Panc1 (cell line): ENCODE measurements around the gene KRTAP2-1. TPM values are rescaled to one million over a fixed set of nuclear protein-coding genes. Genes with fewer than 3 reads are reported as not detected.

ENCODE experiments used
- ATAC-seq: fragments of 200-7000 bp; cut with Tn5 transposase; 2 replicates; pipeline ENCODE4 v1.9.1; 2020; ENCODE audit warnings: mild to moderate bottlenecking, moderate library complexity
- BruUV-seq: library from RNA; stranded (reverse); fragments of 400-500 nt; replicated peaks from 2 replicates; lab custom pipeline; 2021; lab: Mats Ljungman, UMichigan
- CTCF ChIA-PET: fragments of 300-600 bp; sonication (Branson Sonifier 250); formaldehyde crosslinking; loops from one replicate; lab custom pipeline; 2022; ENCODE audit warnings: antibody characterized with exemption; lab: Charles Lee
- POLR2A ChIA-PET: fragments of 300-600 bp; sonication (Branson Sonifier 250); formaldehyde crosslinking; loops from one replicate; lab custom pipeline; 2022; ENCODE audit warnings: antibody characterized with exemption; lab: Charles Lee
- DNase-seq: peaks from one replicate; pipeline ENCODE4 v3.0.0-alpha.2; 2010; ENCODE audit warnings: low read depth, low spot score
- H3K27ac ChIP-seq: 2 replicates; pipeline ENCODE4 v1.5.1; 2011; ENCODE audit warnings: mild to moderate bottlenecking, low read length, inconsistent platforms
- H3K27me3 ChIP-seq: fragments of 200-500 bp; sonication (Bioruptor generic); 2 replicates; pipeline ENCODE4 v1.6.0; 2014; ENCODE audit warnings: low read length, inconsistent platforms; ENCODE audit not compliant: control insufficient read depth, insufficient read depth
- H3K36me3 ChIP-seq: fragments of 200-500 bp; sonication (Bioruptor generic); 2 replicates; pipeline ENCODE4 v1.5.1; 2014; ENCODE audit warnings: inconsistent platforms, mild to moderate bottlenecking, low read length, moderate library complexity; ENCODE audit not compliant: control insufficient read depth, insufficient read depth
- H3K4me1 ChIP-seq: 2 replicates; pipeline ENCODE4 v1.5.1; 2011; ENCODE audit warnings: inconsistent platforms, mild to moderate bottlenecking, low read length, moderate library complexity; ENCODE audit not compliant: control insufficient read depth, insufficient read depth
- H3K4me3 ChIP-seq, 2 experiments: 2 replicates each; pipeline ENCODE4 v1.5.1; 2011 to 2012; ENCODE audit warnings: low read depth in 2 of 2, low read length in 2 of 2, mild to moderate bottlenecking in 2 of 2, inconsistent platforms in 1 of 2, moderate library complexity in 1 of 2
- H3K9me3 ChIP-seq: fragments of 200-500 bp; sonication (Bioruptor generic); 2 replicates; pipeline ENCODE4 v1.5.1; 2014; ENCODE audit warnings: low read depth, mild to moderate bottlenecking, inconsistent platforms, low read length, moderate library complexity; ENCODE audit not compliant: control insufficient read depth, insufficient read depth
- POLR2AphosphoS5 ChIP-seq: IDR thresholded peaks from 2 replicates; pipeline ENCODE4 v1.6.1; 2012; ENCODE audit warnings: mild to moderate bottlenecking, low read depth, low read length, moderate library complexity
- SIN3A ChIP-seq: IDR thresholded peaks from 2 replicates; pipeline ENCODE4 v1.6.1; 2012; ENCODE audit warnings: low read depth, mild to moderate bottlenecking, low read length, moderate library complexity, borderline replicate concordance; ENCODE audit not compliant: insufficient read depth
- TCF7L2 ChIP-seq: IDR thresholded peaks from 2 replicates; pipeline ENCODE4 v1.6.1; 2011; ENCODE audit warnings: mild to moderate bottlenecking, low read depth, low read length, inconsistent platforms
- in situ Hi-C: cut with HindIII; loops from 2 replicates; pipeline ENCODE4 v1.10.0; 2016; ENCODE audit warnings: low sequenced_read_pairs, low pct_unique_long_range_greater_than_20kb
- intact Hi-C: fragments of 100-400 bp; cut with micrococcal nuclease; formaldehyde crosslinking; loops from one replicate; pipeline ENCODE4 v1.10.0; 2022; ENCODE audit not compliant: unreplicated experiment
- total RNA-seq: library from RNA; stranded (reverse); gene quantifications from one replicate; pipeline ENCODE4 v1.2.1, GENCODE V29; 2021; ENCODE audit not compliant: unreplicated experiment
- TF ChIP-seq, protein P1 (sequence below): fragments of 450-650 bp; IDR thresholded peaks from 2 replicates; pipeline ENCODE4 v1.5.1; 2017; ENCODE audit warnings: mild to moderate bottlenecking
- TF ChIP-seq, protein P2 (sequence below), 2 experiments: IDR thresholded peaks; 2 replicates each; pipeline ENCODE4 v1.6.1; 2011 to 2012; ENCODE audit warnings: low read depth in 2 of 2, control low read depth in 1 of 2, low read length in 1 of 2, mild to moderate bottlenecking in 1 of 2, moderate library complexity in 1 of 2; ENCODE audit not compliant: insufficient read depth in 1 of 2

The KRTAP2-1 gene
- total RNA-seq, 1 experiment from 2014 or later, result not detected

DNA sequence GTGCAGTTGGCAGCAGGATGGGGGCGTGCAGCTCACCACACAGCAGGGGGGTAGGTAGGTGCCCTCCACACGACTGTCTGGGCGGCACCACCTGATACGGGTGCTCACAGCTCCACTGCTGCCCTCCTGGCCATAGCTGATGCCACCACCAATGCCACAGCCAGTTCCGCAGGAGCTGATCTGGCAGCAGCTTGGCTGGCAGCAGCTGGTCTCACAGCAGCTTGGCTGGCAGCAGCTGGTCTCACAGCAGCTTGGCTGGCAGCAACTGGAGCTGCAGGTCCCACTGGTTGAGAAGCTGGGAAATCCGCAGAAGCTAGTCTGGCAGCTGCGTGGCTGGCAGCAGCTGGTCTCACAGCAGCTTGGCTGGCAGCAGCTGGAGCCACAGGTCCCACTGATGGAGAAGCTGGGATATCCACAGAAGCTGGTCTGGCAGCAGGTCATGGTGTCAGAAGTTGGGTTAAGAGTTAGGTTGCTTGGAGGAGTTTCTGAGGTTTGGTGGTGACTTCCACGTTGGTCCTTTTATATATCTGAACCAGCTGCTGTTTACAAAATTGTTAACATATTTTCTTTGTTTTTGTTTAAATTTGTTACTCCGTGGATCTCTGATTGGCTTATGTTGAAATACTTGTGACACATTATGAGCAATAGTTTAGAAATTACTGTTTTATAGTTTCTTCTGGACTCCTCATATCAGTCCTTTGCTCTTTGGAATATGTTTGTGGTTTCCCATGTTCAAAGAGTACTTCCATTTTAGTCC, 20.2 kb downstream of the KRTAP2-1 start, which contains the start of gene KRTAP1-5:
TSS of gene KRTAP1-5 (minus strand) at position 494 of the 757 bp plus-strand sequence. CDS start at position 441, 53 bp downstream.
- no TSS peak for BruUV-seq
- TF ChIP-seq, protein P1, sequence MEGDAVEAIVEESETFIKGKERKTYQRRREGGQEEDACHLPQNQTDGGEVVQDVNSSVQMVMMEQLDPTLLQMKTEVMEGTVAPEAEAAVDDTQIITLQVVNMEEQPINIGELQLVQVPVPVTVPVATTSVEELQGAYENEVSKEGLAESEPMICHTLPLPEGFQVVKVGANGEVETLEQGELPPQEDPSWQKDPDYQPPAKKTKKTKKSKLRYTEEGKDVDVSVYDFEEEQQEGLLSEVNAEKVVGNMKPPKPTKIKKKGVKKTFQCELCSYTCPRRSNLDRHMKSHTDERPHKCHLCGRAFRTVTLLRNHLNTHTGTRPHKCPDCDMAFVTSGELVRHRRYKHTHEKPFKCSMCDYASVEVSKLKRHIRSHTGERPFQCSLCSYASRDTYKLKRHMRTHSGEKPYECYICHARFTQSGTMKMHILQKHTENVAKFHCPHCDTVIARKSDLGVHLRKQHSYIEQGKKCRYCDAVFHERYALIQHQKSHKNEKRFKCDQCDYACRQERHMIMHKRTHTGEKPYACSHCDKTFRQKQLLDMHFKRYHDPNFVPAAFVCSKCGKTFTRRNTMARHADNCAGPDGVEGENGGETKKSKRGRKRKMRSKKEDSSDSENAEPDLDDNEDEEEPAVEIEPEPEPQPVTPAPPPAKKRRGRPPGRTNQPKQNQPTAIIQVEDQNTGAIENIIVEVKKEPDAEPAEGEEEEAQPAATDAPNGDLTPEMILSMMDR, result no peak
- TF ChIP-seq SIN3A, result no peak
- TF ChIP-seq, protein P2, sequence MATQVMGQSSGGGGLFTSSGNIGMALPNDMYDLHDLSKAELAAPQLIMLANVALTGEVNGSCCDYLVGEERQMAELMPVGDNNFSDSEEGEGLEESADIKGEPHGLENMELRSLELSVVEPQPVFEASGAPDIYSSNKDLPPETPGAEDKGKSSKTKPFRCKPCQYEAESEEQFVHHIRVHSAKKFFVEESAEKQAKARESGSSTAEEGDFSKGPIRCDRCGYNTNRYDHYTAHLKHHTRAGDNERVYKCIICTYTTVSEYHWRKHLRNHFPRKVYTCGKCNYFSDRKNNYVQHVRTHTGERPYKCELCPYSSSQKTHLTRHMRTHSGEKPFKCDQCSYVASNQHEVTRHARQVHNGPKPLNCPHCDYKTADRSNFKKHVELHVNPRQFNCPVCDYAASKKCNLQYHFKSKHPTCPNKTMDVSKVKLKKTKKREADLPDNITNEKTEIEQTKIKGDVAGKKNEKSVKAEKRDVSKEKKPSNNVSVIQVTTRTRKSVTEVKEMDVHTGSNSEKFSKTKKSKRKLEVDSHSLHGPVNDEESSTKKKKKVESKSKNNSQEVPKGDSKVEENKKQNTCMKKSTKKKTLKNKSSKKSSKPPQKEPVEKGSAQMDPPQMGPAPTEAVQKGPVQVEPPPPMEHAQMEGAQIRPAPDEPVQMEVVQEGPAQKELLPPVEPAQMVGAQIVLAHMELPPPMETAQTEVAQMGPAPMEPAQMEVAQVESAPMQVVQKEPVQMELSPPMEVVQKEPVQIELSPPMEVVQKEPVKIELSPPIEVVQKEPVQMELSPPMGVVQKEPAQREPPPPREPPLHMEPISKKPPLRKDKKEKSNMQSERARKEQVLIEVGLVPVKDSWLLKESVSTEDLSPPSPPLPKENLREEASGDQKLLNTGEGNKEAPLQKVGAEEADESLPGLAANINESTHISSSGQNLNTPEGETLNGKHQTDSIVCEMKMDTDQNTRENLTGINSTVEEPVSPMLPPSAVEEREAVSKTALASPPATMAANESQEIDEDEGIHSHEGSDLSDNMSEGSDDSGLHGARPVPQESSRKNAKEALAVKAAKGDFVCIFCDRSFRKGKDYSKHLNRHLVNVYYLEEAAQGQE (IDR thresholded peaks at IDR 0.05; ENCODE audit: insufficient read depth in 1 of 2, low read depth in 2 of 2, low read length in 1 of 2), result no peak
- TF ChIP-seq TCF7L2, result no peak
- no peak for TF ChIP-seq POLR2AphosphoS5
- Histone ChIP-seq H3K4me3 (no peak within 1 kb of the TSS), H3K27me3 (peaks cover 8% of the 10 kb centered on the region; the same call in 1 of the 2 replicates), H3K4me1 (no peaks in the 10 kb centered on the region), H3K9me3 (no peaks in the 10 kb centered on the region), H3K36me3 (no peaks in the 10 kb centered on the region), H3K27ac (no peak within 1 kb of the TSS)
- in situ Hi-C loops, result no loop called here
- ChIA-PET CTCF (no interaction called here), POLR2A (no interaction called here)
- DNase-seq, result no peak
- no peak for ATAC-seq
- intact Hi-C loops, result no loop called here

DNA sequence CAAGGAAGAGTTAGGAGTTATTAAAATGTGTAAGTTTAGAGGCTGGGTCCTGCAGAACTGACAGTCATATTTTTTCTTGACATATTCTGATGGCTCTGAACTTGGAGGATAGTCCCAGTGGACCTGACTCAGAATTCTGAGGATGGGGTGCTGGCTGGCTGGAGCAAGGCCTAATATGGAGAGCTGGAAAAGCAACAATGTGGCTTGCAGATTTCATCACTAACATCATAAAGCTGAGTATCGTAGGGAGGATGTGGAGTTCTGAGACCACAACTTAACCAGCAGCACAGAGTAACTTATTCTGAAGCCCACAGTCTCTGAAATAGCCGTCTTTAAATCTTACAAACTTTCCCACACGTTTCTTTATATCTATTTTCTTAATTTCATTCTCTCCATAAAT, 22.4 kb downstream of the KRTAP2-1 start:
- no peaks in the 10 kb centered on the region for H3K9me3 ChIP-seq
- H3K4me3 ChIP-seq, result no peak overlapping the region
- in situ Hi-C loops, result no loop called here
- no peak for TF ChIP-seq SIN3A
- TF ChIP-seq TCF7L2, result no peak
- TF ChIP-seq, protein P1, result no peak
- TF ChIP-seq, protein P2 (IDR thresholded peaks at IDR 0.05; ENCODE audit: insufficient read depth in 1 of 2, low read depth in 2 of 2, low read length in 1 of 2), result no peak
- TF ChIP-seq POLR2AphosphoS5, result no peak
- intact Hi-C loops, result no loop called here
- DNase-seq (no peak), ATAC-seq (no peak)
- POLR2A ChIA-PET, result no interaction called here
- H3K36me3 ChIP-seq, result no peaks in the 10 kb centered on the region
- CTCF ChIA-PET, result no interaction called here
- no TSS peak for BruUV-seq
- peaks cover 8% of the 10 kb centered on the region; the same call in 1 of the 2 replicates for H3K27me3 ChIP-seq
- H3K27ac ChIP-seq, result no peak overlapping the region
- no peaks in the 10 kb centered on the region for H3K4me1 ChIP-seq
